ENCODE measurements around the gene COMMD8. TPM values are rescaled to one million over a fixed set of nuclear protein-coding genes. Genes with fewer than 3 reads are reported as not detected.
"Not testable (repeated sequence)": the region's sequence is repeated elsewhere in the genome, so short reads cannot be mapped to it uniquely, and the experiment has no call there.

The COMMD8 gene
- total RNA-seq: 10 to 100 TPM; 18.5 to 33.2 TPM

DNA sequence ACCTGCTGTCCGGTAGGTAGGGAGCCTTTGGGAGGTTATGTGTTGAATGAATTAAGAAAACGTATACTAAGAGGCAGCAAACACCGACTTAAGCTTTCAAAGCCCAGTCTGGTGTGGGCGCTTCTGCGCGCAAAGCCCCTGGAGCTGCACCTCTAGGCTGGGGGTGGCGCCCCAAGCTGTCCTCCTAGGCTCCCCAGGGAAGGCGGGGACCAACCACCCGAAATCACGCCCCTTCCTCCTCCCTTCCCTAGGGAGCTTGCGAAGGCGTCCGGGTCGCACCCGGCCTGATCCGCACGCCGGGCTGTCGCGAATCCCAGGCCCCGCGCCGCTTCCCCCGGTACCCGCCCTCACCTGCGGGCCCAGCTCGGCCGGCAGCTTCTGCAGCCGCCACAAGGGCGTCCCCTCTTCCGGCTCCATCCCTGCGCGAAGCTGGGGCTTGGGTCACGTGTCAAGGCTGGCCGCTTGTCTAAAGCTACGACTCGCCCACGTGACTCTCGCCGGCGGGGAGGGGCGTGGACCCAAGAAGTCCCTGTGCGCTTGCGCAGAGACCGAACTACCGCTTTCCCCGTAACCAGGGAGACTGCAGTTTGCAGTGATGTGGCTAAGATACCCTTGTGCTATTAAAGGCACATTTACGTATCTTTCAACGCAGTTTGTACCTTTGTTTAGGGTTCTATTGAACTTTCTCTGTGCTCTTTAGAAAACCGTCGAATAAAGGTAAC is at the start of gene COMMD8:
COMMD8 (minus strand) TSS at position 468 of the 722 bp plus-strand sequence; CDS start at position 417, 51 bp downstream.
- H3K9me3 Mint-ChIP-seq: peaks cover 0 to 3% of the 10 kb centered on the region in 2 donors
- peak; percentile 94 to 96 for DNase-seq (ENCODE audit: low spot score in 2 of 2)
- ATAC-seq: peak; percentile 98
- H3K27ac Mint-ChIP-seq: peak within 1 kb of the TSS; percentile 72 to 93
- H3K36me3 Mint-ChIP-seq: peaks cover 0 to 14% of the 10 kb centered on the region in 2 donors

DNA sequence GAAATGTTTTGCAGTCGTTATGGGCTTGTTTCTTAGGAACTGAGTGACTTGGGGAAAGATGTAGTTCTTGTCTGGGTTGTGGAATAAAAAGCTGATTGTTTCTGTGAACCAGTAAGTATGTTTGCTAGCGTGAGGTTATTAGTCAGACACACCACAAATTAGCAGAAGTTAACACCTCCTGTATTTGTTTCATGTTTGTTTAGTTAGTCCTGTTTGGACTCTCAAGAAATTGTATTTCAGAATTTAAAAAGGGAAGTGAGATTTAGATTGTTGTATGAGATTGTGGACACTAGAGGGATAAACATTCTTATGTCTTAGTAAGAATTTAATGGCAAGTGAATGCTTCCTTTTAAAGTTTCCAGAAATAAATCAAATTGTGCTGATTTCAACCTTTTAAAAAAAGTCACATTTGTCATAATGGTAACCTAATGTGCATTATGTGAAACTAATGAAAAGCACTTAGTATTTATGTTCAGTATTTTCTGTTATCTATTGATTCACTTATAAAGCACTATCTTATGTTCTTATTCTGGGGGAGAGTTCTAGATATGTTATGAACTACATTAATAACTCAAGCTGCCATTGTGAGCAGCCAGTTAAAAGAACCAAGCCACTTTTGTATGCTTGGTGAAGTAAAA is 47.1 kb upstream of the COMMD8 start:
- Mint-ChIP-seq H3K9me3 (no peaks in the 10 kb centered on the region), H3K36me3 (no peaks in the 10 kb centered on the region), H3K27ac (no peak overlapping the region)
- ATAC-seq (no peak), DNase-seq (ENCODE audit: low spot score in 2 of 2) (no peak)

DNA sequence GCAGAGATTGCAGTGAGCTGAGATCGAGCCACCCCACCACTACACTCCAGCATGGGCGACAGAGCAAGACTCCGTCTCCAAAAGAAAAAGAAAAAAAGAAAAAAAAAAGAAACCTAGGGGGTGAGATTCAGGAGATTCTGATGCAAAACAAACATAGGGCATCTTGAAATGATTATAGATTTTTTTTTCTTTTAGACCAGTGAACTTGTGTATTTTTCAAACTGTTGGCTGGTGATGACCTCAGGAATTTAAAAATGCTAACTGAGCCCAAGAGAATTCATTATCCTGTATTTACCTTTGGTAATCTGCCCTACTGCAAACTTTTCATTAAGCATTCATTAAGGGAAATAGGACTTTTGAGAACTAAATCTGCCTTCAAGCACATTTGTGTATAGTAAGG is 42.2 kb upstream of the COMMD8 start:
- no peaks in the 10 kb centered on the region for H3K9me3 Mint-ChIP-seq
- no peaks in the 10 kb centered on the region for H3K36me3 Mint-ChIP-seq
- ATAC-seq (no peak), DNase-seq (ENCODE audit: low spot score in 2 of 2) (no peak)
- no peak overlapping the region for H3K27ac Mint-ChIP-seq

DNA sequence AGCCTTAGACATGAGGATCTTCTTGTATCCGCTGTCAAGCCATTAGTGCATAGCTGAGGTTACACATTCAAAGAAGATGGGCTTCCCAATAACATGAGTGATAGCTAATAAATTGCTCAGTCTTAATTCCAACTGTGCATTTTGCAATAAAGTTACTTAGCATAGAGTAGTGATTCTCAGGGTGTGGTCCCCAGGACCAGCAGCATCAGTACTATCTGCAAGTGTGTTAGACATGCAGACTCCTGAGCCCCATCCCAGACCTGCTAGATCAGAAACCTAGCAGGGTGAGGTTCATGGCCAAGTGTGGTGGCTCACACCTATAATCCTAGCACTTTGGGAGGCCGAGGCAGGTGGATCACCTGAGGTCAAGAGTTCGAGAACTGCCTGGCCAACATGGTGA is 41.6 kb upstream of the COMMD8 start:
- no peak overlapping the region for H3K27ac Mint-ChIP-seq
- H3K9me3 Mint-ChIP-seq: no peaks in the 10 kb centered on the region
- DNase-seq (ENCODE audit: low spot score in 2 of 2): no peak
- ATAC-seq: no peak
- no peaks in the 10 kb centered on the region for H3K36me3 Mint-ChIP-seq

DNA sequence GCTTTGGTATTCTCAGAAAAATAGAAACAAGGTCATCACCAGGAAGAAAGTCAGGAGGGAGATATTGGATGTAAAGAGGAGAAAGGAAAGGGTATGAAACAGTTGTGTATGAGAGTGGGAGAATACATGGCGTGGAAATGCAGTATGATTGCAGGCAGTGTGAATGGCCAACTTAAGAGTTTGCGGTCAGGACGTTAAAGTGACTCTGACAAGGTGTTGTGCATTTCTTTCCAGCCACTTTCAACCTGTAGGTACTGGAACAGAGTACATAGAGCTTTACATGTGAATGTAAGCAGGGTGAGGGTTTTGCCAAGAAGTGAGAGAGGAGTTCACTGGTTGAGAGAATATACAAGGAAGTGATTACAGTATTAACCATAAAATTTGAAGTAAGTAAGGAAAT is 37.3 kb upstream of the COMMD8 start:
- no peak overlapping the region for H3K27ac Mint-ChIP-seq
- DNase-seq (ENCODE audit: low spot score in 2 of 2) (no peak), ATAC-seq (no peak)
- H3K9me3 Mint-ChIP-seq: no peaks in the 10 kb centered on the region
- no peaks in the 10 kb centered on the region for H3K36me3 Mint-ChIP-seq

DNA sequence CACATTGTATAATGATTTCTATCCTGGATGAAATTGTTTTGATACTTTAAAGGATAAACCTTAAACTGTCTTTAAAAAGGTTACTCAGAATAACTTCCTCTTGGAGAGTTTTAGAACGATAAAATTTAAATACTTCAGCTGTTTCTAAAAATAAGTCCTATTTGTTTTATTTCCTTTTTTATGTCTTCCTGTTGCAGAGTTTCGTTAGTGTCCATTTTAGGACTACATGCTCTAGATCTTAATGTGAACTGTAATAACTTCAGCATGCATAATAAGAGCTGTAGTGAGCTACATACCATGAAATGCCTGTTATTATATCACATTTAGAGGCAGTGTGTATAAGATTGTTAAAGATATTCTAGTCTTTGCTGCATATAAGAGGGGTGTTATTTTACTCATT is 36.2 kb upstream of the COMMD8 start:
- ATAC-seq: no peak
- H3K27ac Mint-ChIP-seq: no peak overlapping the region
- no peaks in the 10 kb centered on the region for H3K36me3 Mint-ChIP-seq
- no peak for DNase-seq (ENCODE audit: low spot score in 2 of 2)
- H3K9me3 Mint-ChIP-seq: no peaks in the 10 kb centered on the region

DNA sequence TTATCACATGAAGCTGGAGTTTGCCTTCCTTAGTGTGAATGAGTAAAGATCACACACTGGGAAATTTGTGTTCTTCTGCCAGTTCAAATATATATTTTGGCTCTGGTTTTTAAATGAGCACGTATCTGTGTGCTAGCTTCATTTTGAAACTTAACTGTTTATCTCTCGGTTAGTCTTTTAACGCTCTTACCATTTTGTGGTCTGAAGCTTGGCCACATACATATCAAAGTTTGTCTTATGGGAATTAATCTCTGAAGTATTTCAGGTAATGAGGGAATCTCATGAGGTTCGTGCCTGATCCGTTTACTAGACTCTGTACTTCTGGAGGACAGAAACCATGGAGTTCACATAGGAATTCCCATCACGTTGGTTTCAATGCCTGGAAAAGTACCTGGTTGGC is 35.4 kb upstream of the COMMD8 start:
- Mint-ChIP-seq H3K27ac (no peak overlapping the region), H3K36me3 (no peaks in the 10 kb centered on the region), H3K9me3 (no peaks in the 10 kb centered on the region)
- no peak for ATAC-seq
- DNase-seq (ENCODE audit: low spot score in 2 of 2): no peak

DNA sequence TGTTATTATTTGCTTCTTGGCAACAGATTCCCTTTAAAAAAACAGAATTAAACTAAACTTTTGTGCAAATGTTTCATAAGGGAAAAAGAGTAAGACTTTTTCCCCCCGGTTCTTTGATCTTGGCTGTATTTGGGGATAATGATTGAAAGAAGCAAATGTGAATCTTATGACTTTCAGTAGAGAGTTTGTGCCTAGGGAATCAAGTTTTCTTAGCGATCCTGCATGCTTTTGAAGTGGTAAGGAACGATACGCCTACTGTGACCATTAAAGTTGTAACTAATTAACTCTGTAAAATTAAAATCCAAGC is 30.6 kb upstream of the COMMD8 start:
- H3K36me3 Mint-ChIP-seq: no peaks in the 10 kb centered on the region
- DNase-seq (ENCODE audit: low spot score in 2 of 2) (no peak), ATAC-seq (no peak)
- no peak overlapping the region for H3K27ac Mint-ChIP-seq
- H3K9me3 Mint-ChIP-seq: no peaks in the 10 kb centered on the region

DNA sequence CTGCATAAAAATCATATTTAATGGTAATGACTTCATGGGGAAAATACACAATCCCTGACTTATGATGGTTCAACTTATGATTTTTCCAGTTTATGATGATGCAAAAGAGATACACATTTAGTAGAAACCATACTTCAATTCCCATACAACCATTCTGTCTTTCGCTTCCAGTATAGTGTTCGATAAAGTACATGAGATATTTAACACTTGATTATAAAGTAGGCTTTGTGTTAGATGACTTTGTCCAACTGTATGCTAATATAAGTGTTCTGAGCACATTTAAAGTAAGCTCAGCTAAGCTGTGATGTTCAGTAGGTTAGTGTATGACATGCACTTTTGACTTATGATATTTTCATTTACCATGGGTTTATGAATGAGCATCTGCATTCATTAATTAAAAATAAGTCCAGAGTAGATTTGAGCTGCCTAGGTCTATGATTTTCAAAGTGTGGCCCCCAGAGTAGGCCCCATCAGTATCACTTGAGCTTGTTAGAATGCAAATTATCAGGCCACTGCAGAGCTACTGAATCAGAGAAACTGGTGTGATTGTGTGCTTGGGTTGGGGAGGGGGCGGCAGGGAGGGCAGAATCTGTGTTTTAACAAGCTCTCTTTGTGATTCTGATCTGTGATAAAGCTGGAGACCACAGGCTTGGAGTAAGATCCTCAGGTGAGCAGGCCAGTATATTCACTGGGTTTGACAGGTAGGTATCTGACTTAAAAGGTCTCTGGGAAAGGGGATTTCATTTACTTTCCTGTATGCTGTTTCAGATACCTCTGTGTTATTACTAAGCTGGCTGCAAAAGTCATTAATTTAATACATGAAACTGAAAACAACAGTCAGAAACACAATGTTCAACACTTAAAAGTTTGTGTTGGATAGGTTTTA is 30.0 kb upstream of the COMMD8 start:
- ATAC-seq: peak in 1 of 2 donors; percentile 34
- no peak for DNase-seq (ENCODE audit: low spot score in 2 of 2)
- H3K27ac Mint-ChIP-seq: no peak overlapping the region
- no peaks in the 10 kb centered on the region for H3K36me3 Mint-ChIP-seq
- H3K9me3 Mint-ChIP-seq: no peaks in the 10 kb centered on the region

DNA sequence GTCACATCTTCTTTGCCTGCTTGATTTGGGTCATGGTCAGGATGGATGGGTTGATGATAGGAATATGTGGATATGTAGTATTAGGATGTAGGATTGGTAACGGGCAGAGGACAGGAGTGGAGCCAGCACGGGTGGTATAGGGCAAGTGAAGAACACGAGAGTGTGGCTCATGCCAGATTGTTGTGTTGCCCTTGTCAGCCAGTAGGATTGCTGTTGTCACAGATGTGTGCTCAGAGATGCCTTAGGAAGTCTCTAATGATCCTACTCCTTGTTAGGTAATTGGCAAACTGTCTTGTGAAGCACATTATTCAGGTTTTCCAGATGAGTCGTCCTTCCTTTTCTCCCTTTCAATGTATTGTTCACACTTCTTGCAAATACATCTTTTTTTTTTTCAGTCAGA is 27.0 kb upstream of the COMMD8 start:
- DNase-seq (ENCODE audit: low spot score in 2 of 2) (peak in 1 of 2 donors; percentile 4), ATAC-seq (peak; percentile 88 to 94)
- no peaks in the 10 kb centered on the region for H3K9me3 Mint-ChIP-seq
- H3K27ac Mint-ChIP-seq: no peak overlapping the region
- peaks cover 0 to 6% of the 10 kb centered on the region in 2 donors for H3K36me3 Mint-ChIP-seq

DNA sequence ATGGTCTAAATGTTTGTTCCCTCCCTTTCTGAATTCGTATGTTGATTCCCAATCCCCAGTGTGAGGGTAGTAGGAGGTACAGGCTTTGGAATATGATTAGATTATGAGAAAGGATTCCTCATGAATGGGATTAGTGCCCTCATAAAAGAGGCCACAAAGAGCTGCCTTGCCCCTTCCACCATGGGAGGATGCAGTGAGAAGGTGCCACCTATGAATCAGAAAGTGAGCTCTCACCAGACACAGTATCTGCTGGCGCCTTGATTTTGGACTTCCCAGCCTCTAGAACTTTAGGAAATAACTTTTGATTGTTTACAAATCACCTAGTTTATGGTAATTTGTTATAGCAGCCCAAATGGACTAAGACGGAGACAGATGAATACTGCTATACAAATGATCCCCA is 25.2 kb upstream of the COMMD8 start:
- peaks cover 0 to 11% of the 10 kb centered on the region in 2 donors for H3K36me3 Mint-ChIP-seq
- ATAC-seq (no peak), DNase-seq (ENCODE audit: low spot score in 2 of 2) (no peak)
- H3K27ac Mint-ChIP-seq: no peak overlapping the region
- no peaks in the 10 kb centered on the region for H3K9me3 Mint-ChIP-seq

DNA sequence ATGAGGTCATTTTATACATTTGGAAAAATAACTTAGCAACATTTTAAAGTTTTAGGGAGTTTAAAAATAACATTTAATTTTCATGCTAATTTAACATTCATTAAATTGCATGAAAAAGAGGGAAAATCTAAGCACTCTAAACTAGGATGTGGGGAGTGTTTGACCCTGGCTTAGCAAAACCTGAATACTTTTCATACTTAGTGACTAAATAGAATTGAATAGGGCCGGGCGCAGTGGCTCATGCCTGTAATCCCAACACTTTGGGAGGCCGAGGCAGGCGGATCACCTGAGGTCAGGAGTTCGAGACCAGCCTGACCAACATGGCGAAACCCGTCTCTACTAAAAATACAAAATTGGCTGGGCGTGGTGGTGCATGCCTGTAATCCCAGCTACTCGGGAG is 23.2 kb upstream of the COMMD8 start:
- DNase-seq (ENCODE audit: low spot score in 2 of 2); H3K9me3 Mint-ChIP-seq; ATAC-seq; H3K27ac Mint-ChIP-seq: not testable (repeated sequence)
- peaks cover 0 to 11% of the 10 kb centered on the region in 2 donors for H3K36me3 Mint-ChIP-seq

DNA sequence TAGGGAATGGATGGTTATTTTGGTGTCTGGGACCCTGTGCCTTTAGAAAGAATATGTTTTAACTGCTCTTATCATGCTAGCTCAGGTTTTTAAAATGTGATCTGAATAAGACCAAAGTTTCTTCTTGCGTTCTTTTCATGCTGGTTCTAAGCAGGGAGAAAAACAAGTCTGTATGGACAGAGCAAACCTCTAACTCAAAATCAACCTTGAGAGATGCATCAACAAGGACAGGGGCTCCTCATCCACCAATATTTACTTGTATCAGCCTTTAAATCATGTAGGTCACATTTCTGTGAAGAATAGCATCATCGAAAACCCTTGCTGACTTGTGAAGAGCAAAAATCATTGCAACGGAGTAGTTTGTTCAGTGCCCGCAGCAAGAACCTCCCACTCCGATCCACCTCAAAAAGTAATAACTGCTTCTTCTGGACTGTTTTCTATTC is 22.8 kb upstream of the COMMD8 start:
- peak overlapping the region in 1 of 2 donors; percentile 90 for H3K27ac Mint-ChIP-seq
- DNase-seq (ENCODE audit: low spot score in 2 of 2) (no peak), ATAC-seq (no peak)
- no peaks in the 10 kb centered on the region for H3K9me3 Mint-ChIP-seq
- peaks cover 0 to 11% of the 10 kb centered on the region in 2 donors for H3K36me3 Mint-ChIP-seq

DNA sequence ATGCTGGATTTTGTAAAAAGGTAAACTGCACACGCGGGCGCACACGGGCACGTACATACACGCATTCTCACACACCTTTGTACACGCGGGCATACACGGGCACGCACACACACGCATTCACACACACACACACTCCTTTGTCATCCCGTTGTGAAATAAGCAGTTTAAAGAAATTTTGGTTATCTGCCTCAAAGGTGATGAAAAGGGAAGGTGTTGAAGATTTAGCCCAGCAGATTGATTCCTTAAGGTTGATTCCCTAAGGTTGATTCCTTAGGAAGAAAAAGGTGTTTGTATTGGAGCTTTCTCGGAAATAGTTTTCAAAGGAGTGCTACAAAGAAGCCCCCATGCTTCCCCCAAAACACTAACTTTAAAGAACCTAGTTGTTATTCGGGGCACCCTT is 22.3 kb upstream of the COMMD8 start:
- H3K36me3 Mint-ChIP-seq: peaks cover 0 to 11% of the 10 kb centered on the region in 2 donors
- no peak for DNase-seq (ENCODE audit: low spot score in 2 of 2)
- peak overlapping the region; percentile 86 to 90 for H3K27ac Mint-ChIP-seq
- H3K9me3 Mint-ChIP-seq: no peaks in the 10 kb centered on the region
- ATAC-seq: no peak

DNA sequence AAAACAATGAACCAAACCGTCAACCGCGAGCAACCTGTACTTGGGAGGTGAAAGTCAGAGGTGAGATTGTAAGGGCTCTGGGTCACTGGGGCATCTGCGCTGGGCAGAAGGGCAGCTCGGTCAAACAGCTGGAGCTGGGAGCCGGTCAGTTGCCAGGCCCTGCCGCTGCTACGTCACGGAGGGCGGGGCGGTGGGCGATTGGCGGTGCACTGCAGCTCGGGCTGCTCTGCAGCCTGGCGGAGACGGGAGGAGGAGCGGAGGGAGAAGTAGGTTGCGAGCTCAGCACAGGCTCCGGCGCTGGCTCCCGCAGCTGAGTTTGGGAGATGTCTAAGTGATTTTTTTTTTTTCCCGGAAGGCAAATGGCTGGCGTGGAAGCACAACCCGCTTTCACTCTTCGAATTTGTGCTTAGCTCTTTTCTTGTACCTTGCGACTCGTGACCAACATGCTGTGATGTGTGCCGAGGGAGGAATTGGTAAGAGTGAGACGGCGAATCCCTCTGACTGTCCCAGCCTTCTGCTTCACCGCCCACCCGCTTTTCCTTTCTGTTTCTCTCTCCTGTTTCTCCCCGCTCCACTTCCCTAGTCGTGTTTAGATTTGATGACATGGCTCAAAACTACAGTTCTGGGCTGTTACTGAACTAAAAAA is 21.7 kb upstream of the COMMD8 start, which contains the start of gene ATP10D:
ATP10D (plus strand) TSS at position 229 of the 646 bp plus-strand sequence. CDS start 27,266 bp downstream, outside the sequence.
- H3K9me3 Mint-ChIP-seq: no peaks in the 10 kb centered on the region
- DNase-seq (ENCODE audit: low spot score in 2 of 2) (peak; percentile 73 to 88), ATAC-seq (peak; percentile 98 to 99)
- peak within 1 kb of the TSS; percentile 86 to 90 for H3K27ac Mint-ChIP-seq
- H3K36me3 Mint-ChIP-seq: peaks cover 0 to 11% of the 10 kb centered on the region in 2 donors

DNA sequence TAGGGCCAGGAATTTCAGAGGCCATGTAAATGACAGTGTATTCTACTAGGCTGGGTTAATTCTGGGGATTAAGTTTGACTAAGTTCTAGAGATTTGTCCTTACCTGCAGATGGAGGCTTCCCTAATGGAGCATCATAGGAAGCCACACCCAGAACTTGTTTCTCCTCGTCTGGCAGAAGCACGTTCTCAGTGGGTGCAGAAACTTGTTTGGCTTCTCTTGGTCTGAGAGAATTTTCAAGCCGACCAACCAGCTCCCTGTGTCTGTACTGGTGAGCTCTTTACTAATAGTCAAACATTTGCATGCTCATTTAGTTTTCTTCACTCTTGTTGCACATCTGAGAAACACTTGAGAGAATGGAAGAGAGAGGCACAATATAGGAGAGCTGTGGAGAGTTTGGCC is 20.7 kb upstream of the COMMD8 start:
- Mint-ChIP-seq H3K27ac (peak overlapping the region in 1 of 2 donors; percentile 90), H3K36me3 (peaks cover 0 to 11% of the 10 kb centered on the region in 2 donors), H3K9me3 (no peaks in the 10 kb centered on the region)
- DNase-seq (ENCODE audit: low spot score in 2 of 2) (no peak), ATAC-seq (no peak)

All from activated naive CD4-positive, alpha-beta T cell treated with anti-CD3 and anti-CD28 coated beads, Interleukin-2, amount 50 U/mL, for 72 hours (primary cell).